GM18511 (cell line): ENCODE data around the gene CAPZB.

ENCODE experiments used
- ATAC-seq: cut with Tn5 transposase; IDR thresholded peaks from one replicate; pipeline ENCODE4 v1.9.1; 2021; ENCODE audit warnings: mild to moderate bottlenecking, moderate library complexity; ENCODE audit not compliant: unreplicated experiment

The CAPZB gene

GRCh38 chr1:19432943-19433718 lies 52.2 kb downstream of the CAPZB start:
- no peak for ATAC-seq

GRCh38 chr1:19430121-19431068 lies 54.9 kb downstream of the CAPZB start:
- no peak for ATAC-seq

- no peak for ATAC-seq
These were observed 55.7 kb downstream of the CAPZB start for GRCh38 chr1:19429611-19430010.

GRCh38 chr1:19427087-19427781 lies 58.1 kb downstream of the CAPZB start:
- ATAC-seq: no peak

- ATAC-seq: no peak
These were observed 58.8 kb downstream of the CAPZB start for GRCh38 chr1:19426294-19427086.

GRCh38 chr1:19425646-19426239 lies 59.6 kb downstream of the CAPZB start:
- no peak for ATAC-seq

GRCh38 chr1:19424651-19425570 lies 60.4 kb downstream of the CAPZB start:
- ATAC-seq: no peak

GRCh38 chr1:19423130-19423529 lies 62.2 kb downstream of the CAPZB start:
- ATAC-seq: no peak

GRCh38 chr1:19421365-19421764 lies 64.0 kb downstream of the CAPZB start:
- no peak for ATAC-seq

- no peak for ATAC-seq
These were observed 64.7 kb downstream of the CAPZB start for GRCh38 chr1:19420606-19421005.

- ATAC-seq: no peak
These were observed 65.6 kb downstream of the CAPZB start for GRCh38 chr1:19419691-19420090.

GRCh38 chr1:19418503-19418971 lies 66.8 kb downstream of the CAPZB start:
- no peak for ATAC-seq

GRCh38 chr1:19416921-19417470 lies 68.3 kb downstream of the CAPZB start:
- ATAC-seq: no peak

GRCh38 chr1:19416145-19416544 lies 69.2 kb downstream of the CAPZB start:
- no peak for ATAC-seq

GRCh38 chr1:19414515-19415121 lies 70.7 kb downstream of the CAPZB start:
- ATAC-seq: no peak

GRCh38 chr1:19413999-19414398 lies 71.3 kb downstream of the CAPZB start:
- ATAC-seq: no peak

- no peak for ATAC-seq
These were observed 72.7 kb downstream of the CAPZB start for GRCh38 chr1:19412654-19413053.

GRCh38 chr1:19411612-19412011 lies 73.7 kb downstream of the CAPZB start:
- peak; percentile 57 for ATAC-seq
